Thyroid gland (tissue), 4 donors: ENCODE data around the gene MYH6.

Experiments used
- POLR2A ChIP-seq, 2 donors: fragments of 450-650 bp; IDR thresholded peaks; one replicate each; pipeline ENCODE4 v1.6.1; 2017; ENCODE audit warnings: antibody characterized with exemption in 2 of 2, mild to moderate bottlenecking in 2 of 2, moderate library complexity in 1 of 2
- TF ChIP-seq, protein P1 (sequence below), 6 experiments: fragments of 200-600 bp in 3 of 6; fragments of 450-650 bp in 3 of 6; sonication (generic) in 3 of 6; IDR thresholded peaks; one replicate each; pipeline ENCODE4 v1.5.1; 2016 to 2019; ENCODE audit warnings: antibody characterized with exemption in 6 of 6, mild to moderate bottlenecking in 2 of 6, inconsistent platforms in 1 of 6, moderate library complexity in 1 of 6

DNA sequence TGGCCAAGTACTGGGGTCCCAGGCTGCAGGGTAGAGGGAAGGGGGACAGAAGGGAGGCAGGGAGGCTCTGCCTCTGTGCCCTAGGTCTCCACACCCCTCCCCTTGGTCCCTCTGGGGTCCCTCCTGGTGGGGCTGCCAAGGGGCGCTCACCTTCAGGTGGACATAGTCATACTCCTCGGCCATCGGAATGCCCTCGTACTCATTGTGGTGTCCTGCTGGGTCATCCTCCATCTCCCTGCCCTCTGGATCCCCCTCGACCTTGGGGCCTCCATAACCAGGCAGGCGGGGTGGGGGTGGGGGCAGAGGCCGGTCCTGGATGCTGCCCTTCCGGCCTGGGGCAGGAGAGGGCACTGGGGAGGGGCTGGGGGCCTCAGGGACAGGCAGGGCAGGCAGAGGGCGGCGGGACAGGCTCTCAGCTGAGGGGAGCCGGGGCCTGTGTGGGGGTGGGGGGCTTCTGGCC lies 48.9 kb downstream of the MYH6 start:
- TF ChIP-seq, protein P1, sequence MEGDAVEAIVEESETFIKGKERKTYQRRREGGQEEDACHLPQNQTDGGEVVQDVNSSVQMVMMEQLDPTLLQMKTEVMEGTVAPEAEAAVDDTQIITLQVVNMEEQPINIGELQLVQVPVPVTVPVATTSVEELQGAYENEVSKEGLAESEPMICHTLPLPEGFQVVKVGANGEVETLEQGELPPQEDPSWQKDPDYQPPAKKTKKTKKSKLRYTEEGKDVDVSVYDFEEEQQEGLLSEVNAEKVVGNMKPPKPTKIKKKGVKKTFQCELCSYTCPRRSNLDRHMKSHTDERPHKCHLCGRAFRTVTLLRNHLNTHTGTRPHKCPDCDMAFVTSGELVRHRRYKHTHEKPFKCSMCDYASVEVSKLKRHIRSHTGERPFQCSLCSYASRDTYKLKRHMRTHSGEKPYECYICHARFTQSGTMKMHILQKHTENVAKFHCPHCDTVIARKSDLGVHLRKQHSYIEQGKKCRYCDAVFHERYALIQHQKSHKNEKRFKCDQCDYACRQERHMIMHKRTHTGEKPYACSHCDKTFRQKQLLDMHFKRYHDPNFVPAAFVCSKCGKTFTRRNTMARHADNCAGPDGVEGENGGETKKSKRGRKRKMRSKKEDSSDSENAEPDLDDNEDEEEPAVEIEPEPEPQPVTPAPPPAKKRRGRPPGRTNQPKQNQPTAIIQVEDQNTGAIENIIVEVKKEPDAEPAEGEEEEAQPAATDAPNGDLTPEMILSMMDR (IDR thresholded peaks at IDR 0.05) = no peak
- no peak for TF ChIP-seq POLR2A (IDR thresholded peaks at IDR 0.05)
